Loucy (cell line): ENCODE results near the gene SUPT16H.

Experiments used
- CTCF ChIP-seq: fragments of 200-600 bp; sonication (generic); conservative IDR thresholded peaks from 2 replicates; pipeline ENCODE4 v1.5.1; 2014; ENCODE audit warnings: mild to moderate bottlenecking, antibody characterized with exemption, low read length
- EZH2phosphoT487 ChIP-seq: fragments of 200-600 bp; IDR thresholded peaks from 2 replicates; pipeline ENCODE4 v1.6.1; 2018; ENCODE audit warnings: antibody characterized with exemption, mild to moderate bottlenecking, moderate library complexity, borderline replicate concordance

GRCh38 chr14:21379338-21379737, 4.5 kb downstream of the SUPT16H start:
- TF ChIP-seq CTCF (no peak), EZH2phosphoT487 (no peak)
